HUDEP-2 (cell line): ENCODE measurements around the gene SYCN.
"Not testable (repeated sequence)": the region's sequence is repeated elsewhere in the genome, so short reads cannot be mapped to it uniquely, and the experiment has no call there.

ENCODE experiments used
- DNase-seq, 76 experiments: peaks; one replicate each; lab custom pipeline; 2025; ENCODE audit not compliant: unreplicated experiment in 76 of 76; lab: John Stamatoyannopoulos, UW

Gene SYCN

DNA sequence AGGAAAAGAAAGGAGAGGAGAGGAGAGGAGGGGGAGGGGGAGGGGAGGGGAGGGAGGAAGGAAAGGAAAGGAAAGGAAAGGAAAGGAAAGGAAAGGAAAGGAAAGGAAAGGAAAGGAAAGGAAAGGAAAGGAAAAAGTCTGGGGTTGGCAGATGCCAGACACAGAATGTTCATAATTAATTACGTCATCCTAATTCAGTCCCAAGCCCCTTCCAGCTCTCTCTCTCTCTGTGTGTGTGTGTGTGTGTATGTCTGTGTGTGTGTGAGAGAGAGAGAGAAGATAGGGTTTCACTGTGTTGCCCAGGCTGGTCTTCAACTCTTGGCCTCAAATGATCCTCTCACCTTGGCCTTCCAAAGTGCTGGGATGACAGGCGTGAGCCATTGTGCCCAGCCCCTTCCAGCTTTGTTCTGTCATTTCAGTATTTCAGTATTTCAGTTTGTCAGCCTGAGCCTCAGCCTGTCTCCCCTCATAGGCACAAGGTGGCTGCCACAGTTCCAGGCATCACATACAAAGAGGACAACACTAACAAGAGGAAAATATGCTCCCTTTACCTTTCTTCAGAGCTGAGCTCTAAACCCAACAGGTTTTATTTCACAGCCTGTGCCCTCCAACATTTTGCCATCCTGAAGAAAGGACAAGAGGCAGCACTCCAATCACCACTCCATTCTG is 26.2 kb upstream of the SYCN start:
- no peak for DNase-seq

DNA sequence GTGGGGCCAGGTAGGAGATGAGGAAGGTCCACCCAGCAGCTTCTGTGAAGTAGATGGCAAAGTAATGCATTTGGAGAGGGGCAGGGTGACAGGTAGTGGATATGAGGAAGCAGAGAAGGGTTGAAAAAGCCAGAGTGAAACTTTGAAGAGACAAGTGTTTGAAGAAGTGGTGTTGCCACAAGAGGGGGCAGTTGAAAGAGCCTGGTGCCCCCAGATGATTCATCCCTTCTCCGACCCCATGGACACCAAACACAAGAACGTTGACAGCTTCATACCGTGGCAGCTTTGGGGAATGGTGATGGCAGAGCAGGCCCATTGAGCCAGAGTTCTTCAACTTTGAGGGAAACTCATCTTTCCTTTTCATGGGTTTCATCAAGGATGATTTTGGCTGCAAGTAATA is 20.8 kb upstream of the SYCN start:
- DNase-seq = peak in 1 of 76 experiments; percentile 12

DNA sequence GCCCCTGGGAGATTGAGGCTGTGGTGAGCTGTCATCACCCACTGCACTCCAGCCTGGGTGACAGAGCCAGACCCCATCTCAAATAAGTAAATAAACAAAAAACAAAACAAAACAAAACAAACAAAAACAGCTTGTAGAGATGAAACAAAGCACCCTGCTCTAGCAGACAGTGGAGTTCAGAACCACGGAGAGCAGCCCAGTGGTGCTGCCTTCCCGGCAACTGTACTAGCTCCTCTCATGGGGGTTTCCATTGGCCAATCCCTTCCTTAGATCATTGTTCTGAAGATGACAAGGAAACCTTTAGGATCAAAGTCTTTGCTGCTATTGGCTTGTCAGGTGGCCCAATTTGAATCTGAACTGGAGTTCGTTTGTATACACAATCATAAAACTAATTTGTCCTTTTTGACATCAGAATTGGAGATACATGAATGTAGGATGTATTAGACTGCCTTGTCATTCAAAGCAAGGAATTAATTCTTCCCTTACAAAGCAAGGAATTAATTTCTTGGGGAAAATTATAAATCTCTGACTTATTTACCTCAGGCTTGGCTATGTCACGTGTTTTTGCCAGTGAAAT is 19.7 kb upstream of the SYCN start:
- peak in 8 of 76 experiments; percentile 8 to 41 (median 18) for DNase-seq

DNA sequence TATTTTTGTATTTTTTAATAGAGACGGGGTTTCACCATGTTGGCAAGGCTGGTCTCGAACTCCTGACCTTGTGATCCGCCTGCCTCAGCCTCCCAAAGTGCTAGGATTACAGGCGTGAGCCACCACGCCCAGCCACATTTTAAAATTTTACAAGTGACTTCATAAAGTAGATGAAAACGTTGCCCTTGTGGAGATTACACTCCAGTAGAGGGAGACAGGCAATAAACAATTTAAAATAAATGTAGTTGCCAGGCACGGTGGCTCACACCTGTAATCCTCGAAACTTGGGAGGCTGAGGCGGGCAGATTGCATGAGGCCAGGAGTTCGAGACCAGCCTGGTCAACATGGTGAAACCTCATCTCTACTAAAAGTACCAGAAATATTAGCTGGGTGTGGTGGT is 15.0 kb upstream of the SYCN start:
- DNase-seq = peak in 1 of 76 experiments; percentile 15

DNA sequence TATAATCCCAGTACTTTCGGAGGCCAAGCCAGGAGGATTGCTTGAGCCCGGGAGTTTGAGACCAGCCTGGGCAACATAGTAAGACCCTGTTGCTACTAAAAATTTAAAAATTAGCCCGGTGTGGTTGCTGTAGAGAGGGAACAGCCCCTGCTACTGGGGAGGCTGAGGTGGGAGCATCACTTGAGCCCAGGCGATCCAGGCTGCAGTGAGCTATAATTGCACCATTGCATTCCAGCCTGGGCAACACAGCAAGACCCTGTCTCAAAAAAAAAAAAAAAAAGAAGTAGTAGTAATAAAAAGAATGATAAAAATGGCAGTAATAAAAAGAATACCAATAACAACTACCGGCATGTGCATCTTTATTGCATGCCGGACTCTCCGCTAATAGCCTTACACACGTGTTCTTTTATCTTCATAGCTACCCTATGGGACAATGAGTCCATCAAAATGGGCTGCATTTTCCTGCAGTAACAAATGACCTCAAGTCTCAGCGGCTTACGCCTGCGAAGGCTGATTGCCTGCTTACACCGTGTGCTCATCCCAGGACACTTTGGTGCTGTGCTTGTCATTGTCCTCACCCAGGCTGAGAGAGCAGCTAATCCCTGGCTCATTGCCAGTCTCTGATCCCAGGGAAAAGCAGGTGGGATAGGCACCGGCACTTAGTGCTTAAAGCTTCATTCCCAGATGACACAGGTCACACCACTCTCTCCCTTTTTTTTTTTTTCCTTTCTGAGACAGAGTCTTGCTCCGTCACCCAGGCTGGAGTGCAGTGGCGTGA is 14.4 kb upstream of the SYCN start:
- DNase-seq = no peak

DNA sequence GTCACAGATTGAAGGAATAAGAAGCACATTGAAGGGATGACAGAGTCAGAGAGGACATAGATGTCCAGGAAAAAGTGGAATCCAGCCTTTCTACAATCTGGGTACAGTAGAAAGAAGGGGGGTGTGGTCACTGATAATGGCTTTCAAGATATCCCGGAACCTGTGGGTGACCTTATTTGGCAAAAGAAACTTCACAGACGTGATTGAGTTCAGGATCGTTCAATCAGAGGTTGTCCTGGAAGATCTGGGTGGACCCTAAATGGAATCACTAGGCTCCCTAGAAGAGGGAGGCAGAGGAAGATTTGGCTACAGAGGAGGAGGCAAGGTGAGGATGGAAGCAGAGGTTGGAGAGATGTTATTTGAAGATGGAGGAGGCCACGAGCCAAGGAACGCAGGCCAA is 13.0 kb upstream of the SYCN start:
- DNase-seq = no peak

DNA sequence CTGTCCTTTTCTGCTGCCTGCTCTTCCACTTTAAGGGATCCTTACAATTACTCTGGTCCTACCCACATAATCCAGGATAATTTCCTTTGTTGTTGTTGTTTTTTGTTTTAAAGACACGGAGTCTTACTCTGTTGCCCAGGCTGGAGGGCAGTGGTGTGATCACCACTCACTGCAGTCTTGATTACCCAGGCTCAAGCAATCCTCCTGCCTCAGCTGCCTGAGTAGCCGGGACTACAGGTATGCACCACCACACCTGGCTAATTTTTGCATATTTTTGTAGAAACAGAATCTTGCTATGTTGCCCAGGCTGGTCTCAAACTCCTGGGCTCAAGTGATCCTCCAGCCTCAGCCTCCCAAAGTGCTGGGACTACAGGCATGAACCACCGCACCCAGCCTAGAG is 11.3 kb upstream of the SYCN start:
- DNase-seq = not testable (repeated sequence)

DNA sequence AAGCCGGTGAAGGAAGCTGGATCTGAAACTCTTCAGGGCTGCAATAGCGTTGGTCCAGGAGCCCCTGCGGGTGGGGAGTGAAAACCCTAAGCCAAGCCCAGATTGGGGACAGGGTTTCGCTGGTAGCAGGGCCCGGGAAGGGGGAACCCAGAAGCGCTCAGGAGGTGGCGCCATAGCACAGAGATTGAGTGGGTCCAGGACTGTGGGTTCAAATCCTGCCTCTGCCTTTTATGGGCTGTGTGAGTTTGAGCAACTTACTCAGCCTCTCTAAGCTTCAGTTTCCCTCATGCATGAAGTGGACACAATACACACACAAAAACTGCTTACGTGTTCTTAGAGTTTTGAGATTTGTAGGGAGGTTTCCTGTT is 8.3 kb upstream of the SYCN start:
- DNase-seq = peak in 58 of 76 experiments; percentile 10 to 79 (median 44)

DNA sequence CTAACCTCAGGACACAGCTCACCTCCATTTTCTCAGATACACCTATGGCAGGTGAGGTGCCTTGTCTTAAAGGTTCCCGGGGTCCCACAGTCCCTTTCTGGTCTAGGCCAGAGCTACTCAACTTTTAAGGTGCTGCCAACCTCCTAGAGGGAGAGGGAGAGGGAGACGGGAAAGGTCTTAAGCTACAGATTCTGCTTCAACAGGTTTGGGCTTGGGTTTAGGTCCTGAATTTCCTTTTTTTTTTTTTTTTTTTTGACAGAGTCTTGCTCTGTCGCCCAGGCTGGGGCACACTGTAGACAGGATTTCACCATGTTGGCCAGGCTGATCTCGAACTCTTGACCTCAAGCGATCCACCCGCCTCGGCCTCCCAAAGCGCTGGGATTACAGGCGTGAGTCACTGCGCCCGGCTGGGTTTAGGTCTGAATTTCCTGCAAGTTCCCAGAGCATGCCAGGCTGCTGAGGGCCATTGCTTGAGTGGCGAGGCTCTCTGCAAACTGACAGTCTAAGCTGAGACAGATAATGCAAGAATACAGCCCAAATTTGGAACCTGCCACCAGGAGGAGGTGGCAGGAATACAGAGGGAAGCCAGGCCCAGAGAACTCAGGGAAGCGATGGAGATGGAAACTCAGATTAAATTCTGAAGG is 7.8 kb upstream of the SYCN start:
- no peak for DNase-seq

DNA sequence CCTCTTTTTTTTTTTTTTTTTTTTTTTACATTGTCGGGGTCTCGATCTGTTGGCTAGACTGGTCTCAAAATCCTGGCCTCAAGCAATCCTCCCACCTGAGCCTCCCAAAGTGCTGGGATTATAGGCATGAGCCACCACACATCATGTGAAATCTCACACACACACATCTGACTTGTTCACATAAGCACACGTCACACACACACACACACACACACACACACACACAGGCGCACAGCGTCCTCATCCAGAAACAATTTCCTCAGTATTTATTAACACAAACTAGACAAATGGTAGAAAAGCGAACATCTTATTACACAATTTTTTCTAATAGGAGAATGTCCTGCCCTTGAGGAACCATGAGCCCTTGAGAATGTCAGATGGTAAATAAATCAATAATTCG is 5.1 kb upstream of the SYCN start:
- no peak for DNase-seq

DNA sequence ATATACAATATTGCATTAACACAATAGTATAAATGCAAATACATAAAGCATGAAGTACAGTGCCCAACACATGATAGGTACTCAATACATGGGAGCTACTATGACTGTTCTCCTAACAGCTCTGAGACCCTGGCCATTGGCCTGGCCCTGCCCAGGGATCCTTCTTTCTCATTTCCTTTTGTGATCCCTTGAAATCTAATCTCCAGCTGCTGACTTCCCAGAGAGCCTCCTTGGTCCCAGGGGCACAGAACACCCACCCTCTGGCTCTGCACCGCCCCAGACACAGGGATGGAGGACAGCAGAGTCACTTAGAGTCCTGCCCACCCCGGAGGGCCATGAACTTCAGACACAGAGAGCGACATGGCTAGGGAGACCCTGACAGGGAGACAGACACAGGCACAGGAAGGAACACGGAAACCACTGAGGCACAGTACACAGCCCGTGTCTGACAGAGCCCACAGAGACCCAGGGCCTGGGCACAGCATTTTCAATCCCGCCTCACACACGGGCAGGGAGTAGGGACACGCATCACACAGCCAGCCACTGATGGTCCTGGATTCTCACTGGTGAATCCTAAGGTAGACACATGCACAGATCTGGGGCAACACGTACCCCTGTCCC is 4.2 kb upstream of the SYCN start:
- DNase-seq = no peak

DNA sequence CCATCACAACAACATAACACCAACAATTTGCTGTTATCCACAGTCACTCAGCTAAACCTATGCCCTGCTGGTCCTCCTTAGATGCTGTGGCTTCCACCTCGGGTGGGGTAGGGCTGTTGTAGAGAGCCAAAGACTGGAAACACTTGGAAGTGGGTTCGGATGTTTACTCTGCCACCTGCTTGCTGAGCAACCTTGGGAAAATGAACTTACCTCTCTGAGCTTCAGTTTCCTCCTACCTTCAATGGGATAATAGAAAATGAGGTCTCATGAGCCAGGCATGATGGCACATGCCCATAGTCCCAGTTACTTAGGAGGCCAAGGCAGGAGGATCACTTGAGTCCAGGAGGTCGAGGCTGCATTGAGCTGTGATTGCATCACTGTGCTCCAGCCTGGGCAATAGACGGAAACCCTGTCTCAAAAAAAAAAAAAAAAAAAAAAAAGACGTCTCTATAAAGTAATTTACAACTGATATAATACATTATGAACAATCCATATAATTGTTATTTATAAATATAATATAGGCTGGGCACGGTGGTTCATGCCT is 3.3 kb upstream of the SYCN start:
- DNase-seq = no peak

DNA sequence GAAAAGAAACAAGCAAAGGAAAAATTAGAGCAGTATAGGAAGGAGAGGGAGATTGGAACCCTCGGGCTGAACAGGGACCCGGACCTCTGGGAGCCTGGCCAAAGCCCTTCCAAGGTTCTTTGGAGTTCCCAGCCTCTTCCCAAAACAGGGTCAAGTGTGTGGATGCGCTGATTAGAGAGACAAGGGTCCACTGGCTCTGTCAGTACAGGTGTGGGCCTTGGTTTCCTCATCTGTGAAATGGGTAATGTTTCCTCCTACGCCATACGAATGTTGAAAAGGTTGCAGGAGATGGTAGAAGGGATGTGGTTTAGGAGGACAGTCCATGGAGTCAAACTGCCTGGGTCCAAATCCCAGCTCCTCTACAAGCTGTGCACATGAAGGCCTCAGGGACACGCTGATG is 2.1 kb upstream of the SYCN start:
- no peak for DNase-seq

DNA sequence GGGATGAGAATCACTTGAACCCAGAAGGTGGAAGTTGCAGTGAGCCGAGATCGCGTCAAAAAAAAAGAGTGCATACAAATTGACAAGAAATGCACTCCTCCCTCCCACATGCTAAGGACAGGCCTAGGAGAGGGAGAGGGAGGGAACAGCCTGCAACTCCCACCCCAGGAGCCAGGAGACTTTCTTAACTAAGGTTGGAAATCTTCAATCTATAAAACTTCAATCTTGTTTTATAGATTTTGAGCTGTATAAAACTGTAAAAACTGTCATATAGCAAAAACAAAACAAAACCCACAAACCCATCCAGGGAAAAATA is 1.3 kb upstream of the SYCN start:
- DNase-seq = no peak

DNA sequence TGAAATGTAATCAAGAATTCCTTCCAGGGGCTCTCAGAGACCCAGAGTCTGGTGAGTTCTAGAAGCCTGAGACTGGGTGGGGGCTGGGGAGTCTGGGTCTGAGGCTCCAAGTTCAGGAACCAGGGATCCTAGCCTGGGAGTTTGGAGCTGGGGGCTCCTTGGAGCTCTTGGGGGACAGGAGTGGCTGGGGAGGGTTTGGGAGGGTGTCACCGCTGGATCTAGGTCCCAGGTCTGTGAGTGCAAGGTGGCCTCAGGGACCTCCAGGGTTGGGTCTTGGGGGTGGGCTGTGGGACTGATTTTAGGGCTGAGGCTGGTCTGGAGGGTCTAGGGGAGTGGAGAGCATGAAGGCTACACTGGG is 1.1 kb downstream of the SYCN start:
- no peak for DNase-seq

DNA sequence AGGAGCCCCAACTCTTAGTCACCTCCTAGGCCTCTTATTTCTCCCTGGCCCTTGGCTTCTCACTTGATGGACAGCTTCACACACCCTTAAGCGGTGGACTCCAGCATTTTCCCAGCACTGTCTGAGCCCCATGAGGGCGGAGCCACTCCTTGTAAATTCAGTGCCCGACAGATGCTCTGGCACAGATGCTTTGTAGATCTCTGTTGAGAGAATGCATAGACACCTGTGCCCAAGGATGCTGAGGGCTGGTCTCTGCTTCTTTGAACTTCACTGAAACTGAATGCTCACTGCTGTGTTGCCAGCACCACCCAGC is 3.3 kb downstream of the SYCN start:
- DNase-seq = no peak

DNA sequence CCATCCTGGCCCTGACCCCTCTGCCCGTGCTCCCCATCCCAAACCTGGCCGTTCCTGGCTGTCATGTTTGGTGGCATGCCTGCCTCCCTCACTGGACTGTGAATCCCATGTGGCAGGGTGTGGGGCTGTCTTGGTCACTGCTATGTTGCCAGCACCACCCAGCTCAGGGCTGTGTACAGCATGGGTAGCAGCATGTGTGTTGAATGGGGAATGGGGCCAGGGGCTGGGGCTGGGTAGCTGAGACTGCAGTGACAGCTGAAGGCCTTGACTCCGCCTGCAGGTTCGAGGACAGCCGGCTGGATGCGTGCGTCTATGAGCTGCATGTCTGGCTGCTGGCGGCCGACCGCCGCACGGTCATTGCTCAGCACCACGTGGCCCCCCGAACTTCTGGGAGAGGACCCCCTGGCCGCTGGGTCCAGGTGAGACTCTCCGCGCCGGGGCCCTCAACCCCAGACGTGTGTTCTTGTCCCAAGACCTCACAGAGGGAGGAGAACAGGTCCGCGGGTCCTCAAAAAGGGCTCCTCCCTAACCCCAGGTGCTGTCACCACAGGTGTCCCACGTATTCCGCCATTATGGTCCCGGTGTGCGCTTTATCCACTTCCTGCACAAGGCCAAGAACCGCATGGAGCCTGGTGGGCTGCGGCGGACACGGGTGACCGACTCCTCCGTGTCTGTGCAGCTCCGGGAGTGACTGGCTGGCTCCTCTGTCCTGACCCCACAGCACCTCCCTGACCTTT is 3.8 kb downstream of the SYCN start:
- DNase-seq = no peak

DNA sequence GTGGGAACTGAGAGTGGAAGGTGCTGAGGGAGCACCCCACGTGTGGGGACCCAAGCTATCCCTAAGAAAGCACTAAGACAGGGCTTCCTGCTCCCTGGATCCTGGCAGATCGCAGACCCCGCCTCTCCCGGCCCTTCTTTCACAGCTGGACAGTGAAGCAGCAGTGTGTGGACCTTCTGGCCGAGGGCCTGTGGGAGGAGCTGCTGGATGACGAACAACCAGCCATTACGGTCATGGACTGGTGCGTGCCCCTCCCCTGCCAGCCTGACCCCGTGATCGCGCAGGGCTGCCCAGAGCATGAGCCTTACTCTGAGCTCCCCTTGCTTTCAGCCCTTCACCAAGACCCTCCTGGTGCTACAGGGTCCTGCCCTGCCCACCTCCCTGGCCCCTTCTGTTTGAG is 5.0 kb downstream of the SYCN start:
- DNase-seq = peak in 5 of 76 experiments; percentile 16 to 42 (median 31)

DNA sequence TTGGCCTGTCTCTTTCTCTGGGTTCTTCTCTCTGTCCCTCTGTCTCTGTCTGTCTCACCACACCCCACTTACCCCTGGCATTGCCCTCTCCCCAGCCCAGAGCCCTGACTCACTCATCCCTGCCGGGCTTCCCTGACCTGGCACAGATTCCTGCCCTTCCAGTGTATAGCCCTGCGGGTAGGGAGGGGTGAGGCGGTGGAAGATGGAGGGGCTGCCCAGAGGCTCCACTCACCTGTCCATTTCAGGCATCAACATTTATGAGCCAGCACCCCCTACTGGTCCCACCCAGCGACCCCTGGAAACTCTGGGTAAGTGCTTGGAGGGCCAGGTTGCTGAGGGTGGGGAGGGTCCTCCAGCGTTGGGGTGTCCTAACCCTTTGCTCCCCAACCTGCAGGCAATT is 6.3 kb downstream of the SYCN start:
- no peak for DNase-seq

DNA sequence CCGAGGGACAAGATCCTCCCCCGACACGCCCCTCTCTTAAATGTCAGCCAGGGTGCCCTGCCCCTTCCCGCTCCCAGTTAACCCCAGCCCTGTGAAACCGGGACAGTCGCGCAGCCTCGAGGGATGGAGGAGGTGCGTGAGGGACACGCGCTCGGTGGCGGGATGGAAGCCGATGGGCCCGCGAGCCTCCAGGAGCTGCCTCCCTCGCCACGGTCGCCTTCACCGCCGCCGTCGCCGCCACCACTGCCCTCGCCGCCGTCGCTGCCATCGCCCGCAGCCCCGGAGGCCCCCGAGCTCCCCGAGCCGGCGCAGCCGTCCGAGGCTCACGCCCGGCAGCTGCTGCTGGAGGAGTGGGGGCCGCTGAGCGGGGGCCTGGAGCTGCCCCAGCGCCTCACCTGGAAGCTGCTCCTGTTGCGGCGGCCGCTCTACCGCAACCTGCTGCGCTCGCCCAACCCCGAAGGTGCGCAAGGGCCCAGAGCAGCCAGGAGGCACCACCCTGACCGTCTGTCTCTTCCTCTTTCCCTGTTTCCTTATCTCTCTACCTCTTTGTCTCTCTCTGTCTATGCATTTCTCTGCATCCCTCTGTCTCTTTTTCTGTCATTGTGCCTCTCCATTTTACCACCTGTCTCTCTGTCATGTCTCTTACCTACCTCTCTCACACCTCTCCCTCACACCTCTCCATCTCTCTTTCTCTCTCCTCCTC is 7.1 kb downstream of the SYCN start, which contains the start of gene NCCRP1:
Gene NCCRP1, plus strand, starts transcription at position 105 of the 703 bp plus-strand sequence. Its CDS starts 19 bp downstream, at position 124.
- no peak for DNase-seq
